HAP-1 (cell line): Measurements from ENCODE around the gene FBXW4.

ENCODE experiments used
- DNase-seq, 2 experiments: peaks; one replicate each; pipeline ENCODE4 v3.0.0-alpha.2; 2016 to 2020; ENCODE audit warnings: low spot score in 2 of 2
- H3K27me3 ChIP-seq: fragments of 250-450 bp; sonication (Bioruptor Pico); 2 replicates; pipeline ENCODE4 v1.5.1; 2020; ENCODE audit warnings: low read depth, mild to moderate bottlenecking, moderate library complexity
- H3K36me3 ChIP-seq: fragments of 250-450 bp; sonication (Bioruptor Pico); replicated peaks from 2 replicates; pipeline ENCODE4 v1.5.1; 2020; ENCODE audit warnings: mild to moderate bottlenecking
- H3K4me1 ChIP-seq: fragments of 250-450 bp; sonication (Bioruptor Pico); 2 replicates; pipeline ENCODE4 v1.5.1; 2020; ENCODE audit warnings: mild to moderate bottlenecking
- H3K4me3 ChIP-seq: fragments of 250-450 bp; sonication (Bioruptor Pico); 2 replicates; pipeline ENCODE4 v1.5.1; 2020; ENCODE audit warnings: mild to moderate bottlenecking, moderate library complexity
- H3K9me3 ChIP-seq: fragments of 250-450 bp; sonication (Bioruptor Pico); 2 replicates; pipeline ENCODE4 v1.5.1; 2020; ENCODE audit warnings: mild to moderate bottlenecking, moderate library complexity
- in situ Hi-C: fragments of 300-500 bp; cut with MboI; formaldehyde crosslinking; loops from 3 replicates; pipeline ENCODE4 v1.14.3; 2020; ENCODE audit warnings: low sequenced_read_pairs, inconsistent platforms, mixed read lengths

The FBXW4 gene

DNA sequence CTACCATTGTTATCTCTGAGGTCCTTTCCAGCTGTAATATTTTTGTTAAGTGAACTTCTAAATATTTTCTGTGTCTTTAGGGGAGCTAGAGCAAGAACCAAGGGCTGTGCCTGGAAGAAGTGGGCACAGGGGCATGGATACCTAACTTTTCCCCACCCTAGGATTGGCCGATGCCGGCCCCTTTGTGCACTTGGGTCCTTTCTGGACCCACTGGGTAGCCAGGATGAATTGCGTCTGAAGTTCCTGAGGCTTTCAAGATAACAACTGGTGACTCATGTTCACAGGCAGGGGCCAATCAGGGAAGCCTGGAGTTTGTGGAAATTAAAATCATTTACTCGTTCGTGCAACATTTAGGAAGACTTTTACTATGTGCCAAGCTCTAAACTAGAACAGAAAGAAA is 106.1 kb downstream of the FBXW4 start:
- no peaks in the 10 kb centered on the region for H3K27me3 ChIP-seq
- peak overlapping the region; percentile 80 for H3K4me3 ChIP-seq
- peaks cover 18% of the 10 kb centered on the region for H3K36me3 ChIP-seq
- in situ Hi-C loops, result no loop called here
- no peaks in the 10 kb centered on the region; the same call in 1 of the 2 replicates for H3K4me1 ChIP-seq
- no peak for DNase-seq
- no peaks in the 10 kb centered on the region for H3K9me3 ChIP-seq

GRCh38 chr10:101587725-101588653 is 107.0 kb downstream of the FBXW4 start, which contains the start of the genes DPCD and POLL:
Gene DPCD (plus strand): TSS chr10:101588321. CDS start chr10:101588337, 16 bp downstream.
Gene POLL (minus strand): TSS chr10:101588257. CDS start chr10:101587360, 897 bp downstream.
- peak within 1 kb of the TSS; percentile 80 for H3K4me3 ChIP-seq
- H3K9me3 ChIP-seq, result no peaks in the 10 kb centered on the region
- in situ Hi-C loops, result no loop called here
- peak; percentile 89 to 98 for DNase-seq
- H3K27me3 ChIP-seq, result no peaks in the 10 kb centered on the region
- peaks cover 18% of the 10 kb centered on the region for H3K36me3 ChIP-seq
- no peaks in the 10 kb centered on the region; the same call in 1 of the 2 replicates for H3K4me1 ChIP-seq

DNA sequence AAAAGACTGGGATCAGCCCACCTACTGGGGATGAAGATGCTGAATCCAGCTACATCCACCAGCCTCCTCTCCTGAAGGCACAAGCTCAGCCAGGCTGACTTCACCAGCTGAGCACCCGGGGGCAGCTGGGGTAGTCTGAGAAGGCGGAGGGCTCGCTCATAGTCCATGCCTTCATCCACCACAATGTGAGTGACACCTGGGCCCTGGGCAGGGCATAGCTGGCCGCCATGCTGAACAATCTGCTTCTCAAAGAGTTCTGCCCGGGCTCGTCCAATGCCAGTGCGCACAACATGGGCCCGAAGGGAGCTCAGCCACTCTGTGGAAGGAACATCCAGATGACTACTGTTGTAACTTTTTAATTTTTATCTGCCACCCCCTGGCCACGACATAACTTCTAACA is 109.1 kb downstream of the FBXW4 start:
- DNase-seq, result no peak
- no peaks in the 10 kb centered on the region for H3K9me3 ChIP-seq
- no peaks in the 10 kb centered on the region; the same call in 1 of the 2 replicates for H3K4me1 ChIP-seq
- in situ Hi-C loops, result no loop called here
- no peak overlapping the region for H3K4me3 ChIP-seq
- H3K27me3 ChIP-seq, result no peaks in the 10 kb centered on the region
- peaks cover 22% of the 10 kb centered on the region for H3K36me3 ChIP-seq

DNA sequence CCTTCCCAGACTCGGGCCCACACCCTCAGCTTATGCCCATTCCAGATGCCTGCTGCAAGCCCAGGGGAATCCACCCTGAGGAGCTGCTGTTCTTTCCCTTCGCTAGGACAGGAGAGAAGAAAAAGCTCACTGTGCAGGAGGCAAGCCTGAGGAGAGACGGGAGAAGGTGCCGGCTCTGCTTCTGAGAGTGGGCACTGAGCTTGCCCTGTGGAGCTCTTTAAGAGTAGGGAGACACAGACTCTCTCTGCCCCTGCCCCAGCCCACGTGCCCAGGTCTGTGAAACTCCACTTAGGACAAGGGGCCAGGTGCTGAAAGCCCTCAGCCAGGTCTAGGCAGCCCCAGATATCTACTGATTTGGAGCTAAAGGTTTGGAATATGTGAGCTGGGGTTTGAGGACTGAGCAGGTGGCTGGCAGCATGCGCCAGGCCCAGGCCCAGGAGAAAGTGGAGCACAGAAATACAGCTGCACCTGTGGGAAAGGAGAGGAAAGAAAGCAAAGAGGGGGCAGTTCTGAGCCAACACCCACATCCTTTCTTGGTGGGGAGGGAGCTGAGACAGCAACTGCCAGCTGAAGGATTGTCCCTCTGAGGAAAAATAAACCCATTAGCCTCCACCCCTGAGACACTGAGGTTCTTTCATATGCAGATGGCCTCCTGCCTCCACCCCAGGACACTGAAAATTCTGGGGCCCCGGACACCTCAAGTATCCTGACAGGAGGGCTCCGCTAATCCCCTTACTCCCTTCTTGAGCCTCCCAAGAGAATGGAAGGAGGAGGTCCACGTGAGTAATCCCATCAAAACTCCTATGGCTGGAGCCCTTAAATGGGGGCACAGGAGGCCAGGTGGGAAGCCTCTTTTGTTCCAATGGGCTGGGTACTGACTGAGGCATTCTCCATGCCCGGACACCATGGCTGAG is 114.2 kb downstream of the FBXW4 start:
- Histone ChIP-seq H3K4me1 (no peaks in the 10 kb centered on the region), H3K4me3 (no peak overlapping the region), H3K36me3 (peaks cover 38% of the 10 kb centered on the region), H3K9me3 (no peaks in the 10 kb centered on the region), H3K27me3 (no peaks in the 10 kb centered on the region)
- no peak for DNase-seq
- in situ Hi-C loops, result no loop called here

DNA sequence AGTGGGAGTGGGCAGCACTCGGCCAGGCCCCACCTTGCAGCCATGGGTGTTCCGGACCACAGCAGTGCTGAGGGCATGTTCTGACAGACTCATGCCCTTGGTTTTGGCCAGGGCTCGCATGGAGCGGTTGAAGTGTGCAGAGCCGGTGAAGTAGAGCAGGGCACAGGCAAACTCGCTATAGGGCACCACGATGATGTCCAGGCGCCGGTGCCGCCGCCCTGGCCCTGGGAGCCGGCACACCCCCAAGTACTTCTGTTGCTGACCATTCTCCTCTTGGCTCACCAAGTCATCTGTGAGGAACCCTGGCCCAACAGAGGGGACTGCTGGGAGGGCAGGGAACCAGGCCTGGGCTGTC is 115.5 kb downstream of the FBXW4 start:
- no peak for DNase-seq
- in situ Hi-C loops, result no loop called here
- Histone ChIP-seq H3K4me1 (no peaks in the 10 kb centered on the region), H3K36me3 (peaks cover 27% of the 10 kb centered on the region), H3K27me3 (no peaks in the 10 kb centered on the region), H3K4me3 (no peak overlapping the region), H3K9me3 (no peaks in the 10 kb centered on the region)

DNA sequence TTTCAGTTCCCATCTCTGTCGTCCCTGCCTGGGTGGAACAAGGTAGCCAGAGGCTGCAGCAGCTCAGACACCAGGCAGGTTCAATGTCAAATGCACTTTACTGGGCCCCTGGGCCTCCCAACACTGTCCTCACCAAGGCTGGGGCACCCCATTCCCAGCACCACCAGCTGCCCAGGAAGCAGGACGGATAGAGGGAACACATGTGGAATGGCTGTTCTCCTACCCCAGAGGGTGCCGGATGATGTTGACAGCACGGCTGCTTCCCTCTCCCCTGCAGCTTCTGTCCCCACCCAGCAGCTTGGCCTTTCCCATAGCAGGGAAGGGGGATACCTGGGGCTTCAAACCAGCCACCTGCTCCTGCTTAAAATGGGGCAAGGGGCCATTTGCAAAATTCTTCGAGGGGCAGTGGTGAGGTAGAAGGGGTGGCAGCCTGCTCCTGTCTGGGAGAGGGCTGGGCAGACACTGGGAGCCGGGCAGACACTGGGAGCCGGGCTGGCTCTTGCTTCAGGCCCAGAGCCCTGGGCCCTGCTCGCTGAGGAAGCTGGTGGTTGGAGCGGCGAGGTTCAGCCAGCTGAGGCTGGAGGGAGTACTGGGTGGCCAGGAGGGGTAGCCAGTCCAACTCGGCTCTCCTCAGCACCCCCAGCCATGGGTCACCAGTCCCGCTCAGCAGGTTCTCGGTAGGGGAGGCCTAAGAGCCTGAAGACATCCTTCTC is 116.0 kb downstream of the FBXW4 start:
- no peak for DNase-seq
- in situ Hi-C loops, result no loop called here
- no peaks in the 10 kb centered on the region for H3K9me3 ChIP-seq
- H3K36me3 ChIP-seq, result peaks cover 24% of the 10 kb centered on the region
- no peaks in the 10 kb centered on the region for H3K4me1 ChIP-seq
- H3K4me3 ChIP-seq, result no peak overlapping the region
- no peaks in the 10 kb centered on the region for H3K27me3 ChIP-seq

- no peaks in the 10 kb centered on the region for H3K27me3 ChIP-seq
- no peaks in the 10 kb centered on the region for H3K4me1 ChIP-seq
- DNase-seq, result no peak
- no peak overlapping the region for H3K4me3 ChIP-seq
- in situ Hi-C loops, result no loop called here
- H3K36me3 ChIP-seq, result peaks cover 24% of the 10 kb centered on the region
- H3K9me3 ChIP-seq, result no peaks in the 10 kb centered on the region
Observed at GRCh38 chr10:101578192-101578591, 116.8 kb downstream of the FBXW4 start.

DNA sequence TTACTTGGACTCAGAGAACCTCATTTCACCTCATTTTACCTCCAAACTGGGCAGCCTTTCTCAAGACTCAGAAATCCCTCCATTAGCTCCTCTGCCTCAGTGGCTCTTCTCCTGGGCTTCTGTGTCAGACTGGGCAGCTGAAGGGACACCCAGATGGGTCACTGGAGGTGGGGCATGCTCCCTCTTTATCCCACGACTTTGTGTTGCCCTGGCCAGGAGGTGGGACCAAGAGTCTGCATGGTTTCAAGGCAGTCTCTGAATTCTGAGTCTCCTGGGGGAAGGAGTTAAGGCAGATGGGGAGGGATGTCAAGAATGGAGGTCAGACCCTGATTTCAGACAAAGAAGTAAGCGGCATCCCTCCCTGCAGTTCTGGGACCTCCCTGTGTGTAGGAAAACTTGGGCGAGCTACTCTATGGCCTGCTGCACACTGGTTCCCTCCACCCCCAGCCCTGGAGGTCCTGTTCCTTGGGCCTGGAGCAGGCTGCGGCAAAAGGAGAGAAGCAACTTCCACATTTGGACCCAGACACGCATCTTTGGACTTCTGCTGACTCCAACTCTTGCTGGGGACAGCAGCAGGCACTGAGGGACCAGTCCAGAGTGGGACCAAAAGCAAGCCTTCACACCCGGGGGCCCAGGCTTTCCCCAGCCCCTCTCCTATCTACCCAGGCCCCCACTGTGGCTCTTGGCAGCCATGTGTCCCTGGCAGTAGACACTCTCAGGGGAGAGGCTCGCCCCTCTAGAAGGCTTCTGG is 117.7 kb downstream of the FBXW4 start:
- peaks cover 24% of the 10 kb centered on the region for H3K36me3 ChIP-seq
- in situ Hi-C loops, result no loop called here
- no peak overlapping the region for H3K4me3 ChIP-seq
- H3K4me1 ChIP-seq, result no peaks in the 10 kb centered on the region
- H3K9me3 ChIP-seq, result 0 out of 2 replicates have a peak, but pooled peaks cover 2% of the 10 kb centered on the region
- no peak for DNase-seq
- H3K27me3 ChIP-seq, result no peaks in the 10 kb centered on the region

- H3K4me3 ChIP-seq, result no peak overlapping the region
- no peaks in the 10 kb centered on the region for H3K27me3 ChIP-seq
- 0 out of 2 replicates have a peak, but pooled peaks cover 2% of the 10 kb centered on the region for H3K9me3 ChIP-seq
- H3K36me3 ChIP-seq, result peaks cover 22% of the 10 kb centered on the region
- in situ Hi-C loops, result no loop called here
- no peaks in the 10 kb centered on the region for H3K4me1 ChIP-seq
- DNase-seq, result no peak
Observed at GRCh38 chr10:101576211-101576863, 118.6 kb downstream of the FBXW4 start.

DNA sequence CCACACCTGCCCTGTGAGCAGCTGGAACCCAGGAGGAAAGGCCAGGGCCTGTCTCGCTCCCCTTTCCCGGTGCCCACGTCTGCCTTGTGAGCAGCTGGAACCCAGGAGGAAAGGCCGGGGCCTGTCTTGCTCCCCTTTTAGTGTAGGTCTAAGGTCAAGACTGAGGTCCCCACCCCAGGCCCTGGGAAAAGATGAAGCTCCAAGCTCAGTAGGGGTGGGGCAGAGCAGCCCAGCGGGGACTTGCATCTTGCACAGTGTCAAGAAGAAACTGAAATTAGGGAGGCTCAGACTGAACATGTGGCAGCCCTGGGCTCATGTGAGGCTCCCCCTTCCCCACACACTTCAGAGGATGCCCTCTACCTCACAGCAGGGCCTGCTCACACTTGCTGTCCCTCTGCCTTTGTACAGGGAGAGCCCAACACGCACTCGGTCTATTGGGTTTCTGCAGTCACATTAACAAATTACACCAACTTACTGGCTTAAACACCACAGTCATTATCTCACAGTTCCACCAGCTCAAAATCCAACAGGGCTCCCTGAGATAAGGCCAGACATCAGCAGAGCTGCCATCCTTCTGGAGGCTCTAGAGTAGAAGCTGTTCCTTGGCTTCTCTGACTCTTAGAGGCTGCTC is 119.3 kb downstream of the FBXW4 start:
- no peak for DNase-seq
- no peaks in the 10 kb centered on the region for H3K27me3 ChIP-seq
- no peaks in the 10 kb centered on the region for H3K4me1 ChIP-seq
- H3K9me3 ChIP-seq, result 0 out of 2 replicates have a peak, but pooled peaks cover 2% of the 10 kb centered on the region
- H3K36me3 ChIP-seq, result peaks cover 19% of the 10 kb centered on the region
- H3K4me3 ChIP-seq, result no peak overlapping the region
- in situ Hi-C loops, result no loop called here

- H3K27me3 ChIP-seq, result no peaks in the 10 kb centered on the region
- H3K9me3 ChIP-seq, result 0 out of 2 replicates have a peak, but pooled peaks cover 2% of the 10 kb centered on the region
- in situ Hi-C loops, result no loop called here
- H3K4me1 ChIP-seq, result peaks cover 2% of the 10 kb centered on the region; the same call in 1 of the 2 replicates
- no peak overlapping the region for H3K4me3 ChIP-seq
- H3K36me3 ChIP-seq, result peaks cover 13% of the 10 kb centered on the region
- DNase-seq, result no peak
Observed at GRCh38 chr10:101575091-101575490, 119.9 kb downstream of the FBXW4 start.
